ENCODE measurements around the gene RNF151. TPM values are rescaled to one million over a fixed set of nuclear protein-coding genes. Genes with fewer than 3 reads are reported as not detected.
A peak's percentile ranks its signal among the peaks of the same experiment; 100 is the strongest.

The RNF151 gene
- total and polyA plus RNA-seq, 2 of the 13 experiments (the other 11 are each of a cell fraction or from before 2014, with no cell fraction given): not detected

DNA sequence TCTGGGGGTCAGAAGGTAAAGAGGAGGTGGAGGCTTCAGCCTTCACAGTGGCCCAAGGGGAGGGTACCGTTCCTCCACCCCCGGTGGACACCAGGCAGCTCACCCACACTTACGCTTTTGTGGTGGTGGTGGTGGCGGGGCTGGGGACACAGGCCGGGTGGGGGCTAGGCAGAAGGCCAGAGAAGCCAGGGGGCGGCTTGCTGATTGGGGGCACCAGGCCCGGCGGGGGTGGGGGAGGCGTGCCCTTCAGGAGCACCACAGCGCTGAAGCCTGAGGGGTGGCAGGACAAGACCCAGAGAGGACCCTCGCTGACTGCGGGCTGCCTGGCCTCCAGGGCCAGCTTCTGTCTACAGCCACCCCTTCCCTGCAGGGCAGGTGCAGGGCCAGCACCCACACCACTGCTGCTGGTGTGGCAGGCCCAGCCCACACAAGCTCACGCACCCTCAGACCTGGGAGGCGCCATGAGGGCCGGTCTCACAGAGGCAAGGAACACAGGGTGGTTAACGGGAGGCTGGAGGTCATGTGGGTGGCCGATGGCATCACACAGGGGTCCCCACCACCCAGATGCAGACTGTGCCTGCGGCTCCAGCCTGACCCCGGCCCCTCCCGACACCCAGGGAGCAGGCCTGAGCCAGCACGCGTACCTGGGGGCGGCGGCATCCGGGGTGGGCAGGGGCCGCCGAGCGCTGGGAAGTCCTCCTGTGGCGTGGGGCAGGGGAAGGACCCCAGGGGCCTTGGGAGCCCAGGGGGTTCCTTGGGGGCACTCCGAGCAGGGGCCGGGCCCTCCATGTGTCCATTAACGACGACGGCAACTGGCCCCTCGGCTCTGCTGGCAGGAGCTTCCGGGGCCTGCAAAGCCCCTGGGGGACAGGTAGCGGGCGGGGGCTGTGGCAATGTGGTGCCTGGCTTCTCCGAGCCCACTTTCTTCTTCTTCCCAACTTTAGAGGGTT is 32.5 kb downstream of the RNF151 start:
- Histone ChIP-seq H3K4me3 (replicated peaks in 1 of 3; ENCODE audit: insufficient read depth in 1 of 3, low read depth in 2 of 3, low read length in 3 of 3) (no peak overlapping the region), H3K36me3 (replicated peaks in 1 of 2; ENCODE audit: control insufficient read depth in 1 of 2, insufficient read depth in 2 of 2, low read length in 2 of 2) (peaks cover 29 to 45% of the 10 kb centered on the region in 2 experiments), H3K4me1 (ENCODE audit: insufficient read depth, low read length) (peaks cover 5% of the 10 kb centered on the region), H3K27ac (ENCODE audit: extremely low read length, insufficient read depth, low read length) (no peak overlapping the region), H4K20me1 (ENCODE audit: insufficient read depth, low read length) (peaks cover 5% of the 10 kb centered on the region; the same call in 1 of the 2 replicates), H2AFZ (ENCODE audit: low read length) (no peak overlapping the region), H3K4me2 (ENCODE audit: low read depth, low read length) (no peak overlapping the region), H3K27me3 (ENCODE audit: control insufficient read depth in 1 of 2, insufficient read depth in 2 of 2, low read length in 2 of 2) (no peaks in the 10 kb centered on the region), H3K9ac (ENCODE audit: insufficient read depth, low read depth, low read length) (no peak overlapping the region), H3K79me2 (ENCODE audit: insufficient read depth, low read length) (peaks cover 3% of the 10 kb centered on the region), H3K9me3 (ENCODE audit: low read length) (no peaks in the 10 kb centered on the region)
- CTCF ChIA-PET (ENCODE audit: low intra/inter-chr PET ratio, low total read pairs): no interaction called here
- no peak for FAIRE-seq
- WGBS (ENCODE audit: low lambda C conversion rate): 99% methylated on average over 22 of the region's 39 CpGs
- DNase-seq (ENCODE audit: low spot score): no peak
- intact Hi-C loops (cut with micrococcal nuclease; ENCODE audit: unreplicated experiment): no loop called here
- in situ Hi-C loops (cut with HindIII; ENCODE audit: extremely low pct_ligation_motif_present, low pct_unique_long_range_greater_than_20kb): no loop called here
- POLR2A ChIA-PET: interaction anchor here (1.3 to 2.3 kb wide), 2 partner anchors 10 to 35 kb away, joined by 3 to 6 read pairs; partner anchors contain the start of gene RPS2
- ATAC-seq: no peak
- BruUV-seq (replicated peaks): no TSS peak
- TF ChIP-seq FLYWCH1 (CRISPR knock-in tag; IDR thresholded peaks at IDR 0.05): no peak
- TF ChIP-seq, protein P1, sequence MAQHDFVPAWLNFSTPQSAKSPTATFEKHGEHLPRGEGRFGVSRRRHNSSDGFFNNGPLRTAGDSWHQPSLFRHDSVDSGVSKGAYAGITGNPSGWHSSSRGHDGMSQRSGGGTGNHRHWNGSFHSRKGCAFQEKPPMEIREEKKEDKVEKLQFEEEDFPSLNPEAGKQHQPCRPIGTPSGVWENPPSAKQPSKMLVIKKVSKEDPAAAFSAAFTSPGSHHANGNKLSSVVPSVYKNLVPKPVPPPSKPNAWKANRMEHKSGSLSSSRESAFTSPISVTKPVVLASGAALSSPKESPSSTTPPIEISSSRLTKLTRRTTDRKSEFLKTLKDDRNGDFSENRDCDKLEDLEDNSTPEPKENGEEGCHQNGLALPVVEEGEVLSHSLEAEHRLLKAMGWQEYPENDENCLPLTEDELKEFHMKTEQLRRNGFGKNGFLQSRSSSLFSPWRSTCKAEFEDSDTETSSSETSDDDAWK (CRISPR knock-in tag; IDR thresholded peaks at IDR 0.05): no peak
- TF ChIP-seq, protein P2, sequence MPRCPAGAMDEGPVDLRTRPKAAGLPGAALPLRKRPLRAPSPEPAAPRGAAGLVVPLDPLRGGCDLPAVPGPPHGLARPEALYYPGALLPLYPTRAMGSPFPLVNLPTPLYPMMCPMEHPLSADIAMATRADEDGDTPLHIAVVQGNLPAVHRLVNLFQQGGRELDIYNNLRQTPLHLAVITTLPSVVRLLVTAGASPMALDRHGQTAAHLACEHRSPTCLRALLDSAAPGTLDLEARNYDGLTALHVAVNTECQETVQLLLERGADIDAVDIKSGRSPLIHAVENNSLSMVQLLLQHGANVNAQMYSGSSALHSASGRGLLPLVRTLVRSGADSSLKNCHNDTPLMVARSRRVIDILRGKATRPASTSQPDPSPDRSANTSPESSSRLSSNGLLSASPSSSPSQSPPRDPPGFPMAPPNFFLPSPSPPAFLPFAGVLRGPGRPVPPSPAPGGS (CRISPR knock-in tag; IDR thresholded peaks at IDR 0.05): no peak
- no peak for TF ChIP-seq SP140L (CRISPR knock-in tag; IDR thresholded peaks at IDR 0.05; ENCODE audit: borderline replicate concordance)
- no peak for TF ChIP-seq SRSF4 (IDR thresholded peaks at IDR 0.05; ENCODE audit: low read depth, low read length, poor library complexity, severe bottlenecking)
- no peak for TF ChIP-seq ZNF747 (CRISPR knock-in tag; IDR thresholded peaks at IDR 0.05; ENCODE audit: borderline replicate concordance)
- 0 out of 2 replicates have a peak, but pooled peaks have one; percentile 34 for TF ChIP-seq RBFOX2 (IDR thresholded peaks at IDR 0.05; ENCODE audit: low read depth, low read length)
- TF ChIP-seq HOXA5 (CRISPR knock-in tag; IDR thresholded peaks at IDR 0.05): no peak
- TF ChIP-seq DNMT1 (CRISPR knock-in tag; IDR thresholded peaks at IDR 0.05): no peak
- TF ChIP-seq AGO2 (optimal IDR thresholded peaks at IDR 0.05; ENCODE audit: low read depth, low read length): peak; percentile 18
- TF ChIP-seq, protein P3, sequence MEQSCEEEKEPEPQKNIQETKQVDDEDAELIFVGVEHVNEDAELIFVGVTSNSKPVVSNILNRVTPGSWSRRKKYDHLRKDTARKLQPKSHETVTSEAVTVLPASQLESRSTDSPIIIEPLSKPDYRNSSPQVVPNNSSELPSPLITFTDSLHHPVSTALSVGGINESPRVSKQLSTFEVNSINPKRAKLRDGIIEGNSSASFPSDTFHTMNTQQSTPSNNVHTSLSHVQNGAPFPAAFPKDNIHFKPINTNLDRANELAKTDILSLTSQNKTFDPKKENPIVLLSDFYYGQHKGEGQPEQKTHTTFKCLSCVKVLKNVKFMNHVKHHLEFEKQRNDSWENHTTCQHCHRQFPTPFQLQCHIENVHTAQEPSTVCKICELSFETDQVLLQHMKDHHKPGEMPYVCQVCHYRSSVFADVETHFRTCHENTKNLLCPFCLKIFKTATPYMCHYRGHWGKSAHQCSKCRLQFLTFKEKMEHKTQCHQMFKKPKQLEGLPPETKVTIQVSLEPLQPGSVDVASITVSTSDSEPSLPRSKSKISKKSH (CRISPR knock-in tag; IDR thresholded peaks at IDR 0.05; ENCODE audit: borderline replicate concordance): no peak

Data from HepG2 (cell line).